IMR-90 (cell line): ENCODE results near the gene MCAM. TPM values are rescaled to one million over a fixed set of nuclear protein-coding genes. Genes with fewer than 3 reads are reported as not detected.
A peak's percentile ranks its signal among the peaks of the same experiment; 100 is the strongest.

Experiments
- ATAC-seq: fragments of 200-7000 bp; cut with Tn5 transposase; 2 replicates; pipeline ENCODE4 v1.9.1; 2020; ENCODE audit warnings: low read depth, mild to moderate bottlenecking, moderate library complexity
- BruUV-seq: library from RNA; stranded (reverse); fragments of 400-500 nt; replicated peaks from 2 replicates; lab custom pipeline; 2021; lab: Mats Ljungman, UMichigan
- CTCF ChIA-PET: fragments of 300-600 bp; formaldehyde crosslinking; extraction: SDS; loops from one replicate; lab custom pipeline; 2021; ENCODE audit warnings: antibody characterized with exemption; lab: Yijun Ruan, JAX
- POLR2A ChIA-PET: fragments of 300-600 bp; sonication (Branson Sonifier 250); formaldehyde crosslinking; loops from one replicate; lab custom pipeline; 2022; ENCODE audit warnings: antibody characterized with exemption; ENCODE audit not compliant: unreplicated experiment; lab: Charles Lee
- DNase-seq: peaks from one replicate; pipeline ENCODE4 v3.0.0; 2013
- H2AFZ ChIP-seq: replicated peaks from 2 replicates; pipeline ENCODE3; 2013; ENCODE audit warnings: low read length, mild to moderate bottlenecking; ENCODE audit not compliant: poor library complexity
- H2AK5ac ChIP-seq: 2 replicates; pipeline ENCODE4 v1.6.1; 2013; ENCODE audit warnings: low read depth, low read length, inconsistent platforms
- H2AK9ac ChIP-seq: replicated peaks from 2 replicates; pipeline ENCODE3; 2013; ENCODE audit warnings: mild to moderate bottlenecking, low read depth, low read length, moderate library complexity; ENCODE audit not compliant: poor library complexity
- H2BK120ac ChIP-seq: 2 replicates; pipeline ENCODE4 v1.6.1; 2013; ENCODE audit warnings: low read depth, low read length, inconsistent platforms
- H2BK15ac ChIP-seq: 3 replicates; pipeline ENCODE4 v1.6.1; 2013; ENCODE audit warnings: low read depth, low read length, inconsistent platforms
- H2BK20ac ChIP-seq: 2 replicates; pipeline ENCODE4 v1.6.1; 2013; ENCODE audit warnings: low read depth, mild to moderate bottlenecking, inconsistent platforms, low read length, moderate library complexity
- H2BK5ac ChIP-seq: 2 replicates; pipeline ENCODE4 v1.6.1; 2013; ENCODE audit warnings: mild to moderate bottlenecking, low read depth, low read length, inconsistent platforms; ENCODE audit not compliant: poor library complexity, severe bottlenecking
- H3K14ac ChIP-seq: replicated peaks from 2 replicates; pipeline ENCODE4 v1.6.1; 2013; ENCODE audit warnings: low read depth, low read length, inconsistent platforms
- H3K18ac ChIP-seq: 2 replicates; pipeline ENCODE4 v1.6.1; 2013; ENCODE audit warnings: low read depth, low read length, control low read depth
- H3K23ac ChIP-seq: 2 replicates; pipeline ENCODE4 v1.6.1; 2013; ENCODE audit warnings: low read depth, low read length, inconsistent platforms
- H3K27ac ChIP-seq: 2 replicates; pipeline ENCODE4 v1.5.1; 2013; ENCODE audit warnings: mild to moderate bottlenecking, control low read depth, low read length; ENCODE audit not compliant: insufficient read depth
- H3K27me3 ChIP-seq: 2 replicates; pipeline ENCODE4 v1.6.1; 2013; ENCODE audit warnings: low read length; ENCODE audit not compliant: control insufficient read depth, insufficient read depth
- H3K36me3 ChIP-seq: 2 replicates; pipeline ENCODE4 v1.6.1; 2013; ENCODE audit warnings: low read length, mixed read lengths; ENCODE audit not compliant: control insufficient read depth, insufficient read depth
- H3K4ac ChIP-seq: 2 replicates; pipeline ENCODE4 v1.6.1; 2013; ENCODE audit warnings: low read depth, low read length, inconsistent platforms
- H3K4me1 ChIP-seq: 2 replicates; pipeline ENCODE4 v1.6.1; 2013; ENCODE audit warnings: low read length, mixed read lengths; ENCODE audit not compliant: control insufficient read depth, insufficient read depth
- H3K4me2 ChIP-seq: 2 replicates; pipeline ENCODE4 v1.6.1; 2013; ENCODE audit warnings: low read depth, mild to moderate bottlenecking, control low read depth, low read length, moderate library complexity
- H3K4me3 ChIP-seq: 2 replicates; pipeline ENCODE4 v1.5.1; 2013; ENCODE audit warnings: low read depth, mild to moderate bottlenecking, control low read depth, low read length, moderate library complexity; ENCODE audit not compliant: insufficient read depth
- H3K56ac ChIP-seq: 2 replicates; pipeline ENCODE4 v1.6.1; 2013; ENCODE audit warnings: low read length, inconsistent platforms; ENCODE audit not compliant: insufficient read depth; ENCODE audit errors: extremely low read depth
- H3K79me1 ChIP-seq, 2 experiments: 2 replicates each; pipeline ENCODE4 v1.6.1; 2013; ENCODE audit warnings: low read length in 2 of 2, inconsistent platforms in 1 of 2, low read depth in 1 of 2
- H3K9ac ChIP-seq: 2 replicates; pipeline ENCODE4 v1.6.1; 2013; ENCODE audit warnings: low read depth, low read length, control low read depth
- H3K9me1 ChIP-seq: 2 replicates; pipeline ENCODE4 v1.6.1; 2013; ENCODE audit warnings: low read length, inconsistent platforms; ENCODE audit not compliant: insufficient read depth
- H3K9me3 ChIP-seq: 2 replicates; pipeline ENCODE4 v1.6.1; 2013; ENCODE audit warnings: low read length; ENCODE audit not compliant: control insufficient read depth, insufficient read depth
- H4K20me1 ChIP-seq: 2 replicates; pipeline ENCODE4 v1.6.1; 2013; ENCODE audit warnings: low read length, inconsistent platforms; ENCODE audit not compliant: insufficient read depth
- H4K5ac ChIP-seq: 2 replicates; pipeline ENCODE4 v1.6.1; 2013; ENCODE audit warnings: mild to moderate bottlenecking, low read depth, low read length, control low read depth
- H4K8ac ChIP-seq, 2 experiments: 2 replicates each; pipeline ENCODE4 v1.6.1; 2013; ENCODE audit warnings: low read depth in 2 of 2, low read length in 2 of 2, control low read depth in 1 of 2, inconsistent platforms in 1 of 2
- H4K91ac ChIP-seq: 2 replicates; pipeline ENCODE4 v1.6.1; 2013; ENCODE audit warnings: low read depth, low read length, inconsistent platforms; ENCODE audit not compliant: insufficient read depth
- BHLHE40 ChIP-seq: fragments of 150-350 bp; IDR thresholded peaks from 2 replicates; pipeline ENCODE4 v1.6.1; 2016; ENCODE audit warnings: mild to moderate bottlenecking, low read depth, low read length
- CEBPB ChIP-seq: IDR thresholded peaks from 2 replicates; pipeline ENCODE4 v1.6.1; 2012; ENCODE audit warnings: low read depth, low read length, improper control_type of control experiment
- MAZ ChIP-seq: IDR thresholded peaks from 2 replicates; pipeline ENCODE4 v1.6.1; 2012; ENCODE audit warnings: low read depth, mild to moderate bottlenecking, low read length, improper control_type of control experiment, moderate library complexity, borderline replicate concordance
- RCOR1 ChIP-seq: IDR thresholded peaks from 2 replicates; pipeline ENCODE4 v1.6.1; 2012; ENCODE audit warnings: mild to moderate bottlenecking, low read length, improper control_type of control experiment; ENCODE audit not compliant: insufficient replicate concordance
- RFX5 ChIP-seq: IDR thresholded peaks from 2 replicates; pipeline ENCODE4 v1.8.0; 2012; ENCODE audit warnings: low read depth, mild to moderate bottlenecking, low read length, moderate library complexity
- SMC3 ChIP-seq: fragments of 150-350 bp; IDR thresholded peaks from 2 replicates; pipeline ENCODE4 v1.6.1; 2016; ENCODE audit warnings: low read depth, mild to moderate bottlenecking, antibody characterized with exemption, low read length, moderate library complexity
- WGBS, 2 experiments: methylation state at CpG; one replicate each; pipeline versions ENCODE4 v1.1.5 to v1.1.7; 2013; ENCODE audit warnings: missing lambda C conversion rate in 2 of 2; ENCODE audit not compliant: insufficient read length in 1 of 2; ENCODE audit errors: extremely low coverage in 2 of 2; 5-methylcytosine and 5-hydroxymethylcytosine counted together
- dilution Hi-C: fragments of 300-500 bp; cut with HindIII; formaldehyde crosslinking; loops from one replicate; pipeline ENCODE4 v1.14.3; 2018; ENCODE audit warnings: low sequenced_read_pairs; ENCODE audit not compliant: unreplicated experiment
- in situ Hi-C: fragments of 300-500 bp; cut with MboI; formaldehyde crosslinking; loops from 3 replicates; pipeline ENCODE4 v1.14.3; 2019; ENCODE audit warnings: low sequenced_read_pairs, inconsistent platforms, mixed read lengths
- intact Hi-C: fragments of 100-400 bp; cut with micrococcal nuclease; formaldehyde crosslinking; loops from 2 replicates; pipeline ENCODE4 v1.10.0; 2022
- polyA plus RNA-seq, 3 experiments: library from polyadenylated mRNA; depleted of rRNA; stranded (reverse); fragments of >200 nt; gene quantifications; 2 replicates each; pipeline ENCODE4 v1.2.3, GENCODE V29; 2012; ENCODE audit warnings: low replicate concordance in 1 of 3
- total RNA-seq: library from RNA; depleted of rRNA; stranded (reverse); fragments of >200 nt; gene quantifications from 2 replicates; pipeline ENCODE4 v1.2.3, GENCODE V29; 2012

The MCAM gene
- total and polyA plus RNA-seq, 2 of the 4 experiments (the other 2 are of a cell fraction) = 95.1 to 131 TPM

GRCh38 chr11:119365071-119365591 is 48.2 kb upstream of the MCAM start:
- Histone ChIP-seq H3K4ac (peak overlapping the region; percentile 49), H3K9me1 (peaks cover 37% of the 10 kb centered on the region), H2AFZ (peak overlapping the region; percentile 77), H4K5ac (no peak overlapping the region), H3K9ac (no peak overlapping the region), H2BK120ac (no peak overlapping the region), H4K20me1 (peaks cover 12% of the 10 kb centered on the region), H2BK20ac (peak overlapping the region; percentile 30), H4K8ac (peak overlapping the region in 1 of 2 experiments; percentile 61; a peak in 1 of 4 replicates), H3K4me3 (no peak overlapping the region), H3K4me1 (peaks cover 34% of the 10 kb centered on the region), H3K36me3 (no peaks in the 10 kb centered on the region), H3K4me2 (no peak overlapping the region), H3K18ac (no peak overlapping the region), H2BK15ac (0 out of 3 replicates have a peak overlapping the region, but pooled peaks have one; percentile 68), H3K9me3 (no peaks in the 10 kb centered on the region), H3K27ac (no peak overlapping the region), H2AK9ac (peak overlapping the region; percentile 28), H3K27me3 (no peaks in the 10 kb centered on the region), H3K23ac (no peak overlapping the region), H3K79me1 (peaks cover 0 to 9% of the 10 kb centered on the region in 2 experiments; a peak in 1 of 4 replicates), H3K14ac (no peak overlapping the region), H4K91ac (0 out of 2 replicates have a peak overlapping the region, but pooled peaks have one; percentile 9), H2AK5ac (peak overlapping the region; percentile 72), H3K56ac (no peak overlapping the region), H2BK5ac (no peak overlapping the region)
- BruUV-seq = no TSS peak
- POLR2A ChIA-PET = no interaction called here
- 67% methylated on average over 1 of the region's 6 CpGs; no CpG with 5 or more reads in 1 of the 2 experiments for WGBS, 2 experiments
- dilution Hi-C loops = no loop called here
- TF ChIP-seq RCOR1 (no peak), RFX5 (no peak), CEBPB (no peak), BHLHE40 (no peak), SMC3 (no peak), MAZ (no peak)
- in situ Hi-C loops = loop anchor here (25.0 kb wide), 1 partner anchor 747 kb away; no protein-coding TSS in a partner anchor
- intact Hi-C loops = loop anchor here (10.0 kb wide), 1 partner anchor 360 kb away; the partner anchor contains the start of gene NECTIN1
- ATAC-seq (no peak), DNase-seq (peak; percentile 56)
- CTCF ChIA-PET = interaction anchor here (0.6 to 1.7 kb wide), 4 partner anchors 9 to 27 kb away, joined by 3 to 11 read pairs (median 3); partner anchors contain the start of gene C1QTNF5
